Measurements from ENCODE around the gene GRM7. TPM values are rescaled to one million over a fixed set of nuclear protein-coding genes. Genes with fewer than 3 reads are reported as not detected.

The GRM7 gene
- total RNA-seq, 1 experiment from 2014 or later = 0.28 TPM

GRCh38 chr3:7211740-7212139 lies 350.8 kb downstream of the GRM7 start:
- Histone ChIP-seq H3T11ph (ENCODE audit: low read length) (no peak overlapping the region), H3K4me1 (ENCODE audit: insufficient read depth, low read length) (no peaks in the 10 kb centered on the region; the same call in 1 of the 2 replicates), H4K5ac (ENCODE audit: insufficient read length, low read depth, low read length) (no peak overlapping the region), H4K8ac (replicated peaks; ENCODE audit: insufficient read length, low read depth, low read length) (no peak overlapping the region), H2BK20ac (ENCODE audit: low read depth, low read length, poor library complexity, severe bottlenecking) (no peak overlapping the region), H2BK5ac (ENCODE audit: insufficient read length, low read length) (no peak overlapping the region), H2BK120ac (ENCODE audit: low read depth, low read length, poor library complexity, severe bottlenecking) (no peak overlapping the region), H2AK5ac (ENCODE audit: insufficient read length, low read length) (no peak overlapping the region), H3K27ac (ENCODE audit: insufficient read length, low read depth, low read length) (no peak overlapping the region), H2AFZ (ENCODE audit: low read length) (no peak overlapping the region), H3K23ac (ENCODE audit: insufficient read length, low read depth, low read length) (no peak overlapping the region), H3K23me2 (ENCODE audit: insufficient read length, low read depth, low read length, poor library complexity, severe bottlenecking) (no peaks in the 10 kb centered on the region), H3K79me2 (ENCODE audit: insufficient read depth, low read length) (no peaks in the 10 kb centered on the region), H3K79me1 (ENCODE audit: insufficient read depth, low read depth, low read length, poor library complexity, severe bottlenecking) (no peaks in the 10 kb centered on the region), H3K9me3 (ENCODE audit: control insufficient read depth, low read depth, low read length) (no peaks in the 10 kb centered on the region), H4K20me1 (ENCODE audit: control insufficient read depth, insufficient read depth, insufficient read length) (no peaks in the 10 kb centered on the region), H3K4ac (ENCODE audit: low read depth, low read length) (no peak overlapping the region), H3K27me3 (ENCODE audit: insufficient read depth, low read length) (no peaks in the 10 kb centered on the region), H3K9ac (ENCODE audit: extremely low read depth, insufficient read length, low read length) (no peak overlapping the region), H3K18ac (ENCODE audit: insufficient read length, low read depth, low read length) (no peak overlapping the region), H3K4me2 (ENCODE audit: insufficient read depth, insufficient read length, low read length) (no peak overlapping the region), H3K14ac (ENCODE audit: insufficient read depth, low read length) (no peak overlapping the region), H2BK12ac (ENCODE audit: insufficient read length, low read depth, low read length) (no peak overlapping the region), H4K91ac (ENCODE audit: insufficient read length, low read depth, low read length) (no peak overlapping the region), H3K56ac (ENCODE audit: insufficient read length, low read depth, low read length) (no peak overlapping the region), H2BK15ac (ENCODE audit: low read depth, low read length) (no peak overlapping the region)
- Mint-ChIP-seq H3K27me3 (ENCODE audit: low read depth) (no peaks in the 10 kb centered on the region), H3K4me3 (no peak overlapping the region), H3K27ac (no peak overlapping the region), H3K4me1 (peaks cover 13 to 16% of the 10 kb centered on the region in 2 experiments), H3K36me3 (ENCODE audit: insufficient read depth in 1 of 3, low read depth in 3 of 3) (no peaks in the 10 kb centered on the region), H3K9me3 (no peaks in the 10 kb centered on the region)
- no CpG with 5 or more reads among the region's 5 CpGs for WGBS (ENCODE audit: extremely low coverage, insufficient read length, low lambda C conversion rate)
- DNase-seq = no peak
- TF ChIP-seq CTCF (conservative IDR thresholded peaks at IDR 0.05) = no peak
